IMR-90 (cell line): ENCODE measurements around the gene SNRPF. TPM values are rescaled to one million over a fixed set of nuclear protein-coding genes. Genes with fewer than 3 reads are reported as not detected.
A peak's percentile ranks its signal among the peaks of the same experiment; 100 is the strongest.

Source experiments
- ATAC-seq: fragments of 200-7000 bp; cut with Tn5 transposase; 2 replicates; pipeline ENCODE4 v1.9.1; 2020; ENCODE audit warnings: low read depth, mild to moderate bottlenecking, moderate library complexity
- BruUV-seq: library from RNA; stranded (reverse); fragments of 400-500 nt; replicated peaks from 2 replicates; lab custom pipeline; 2021; lab: Mats Ljungman, UMichigan
- CTCF ChIA-PET: fragments of 300-600 bp; formaldehyde crosslinking; extraction: SDS; loops from one replicate; lab custom pipeline; 2021; ENCODE audit warnings: antibody characterized with exemption; lab: Yijun Ruan, JAX
- POLR2A ChIA-PET: fragments of 300-600 bp; sonication (Branson Sonifier 250); formaldehyde crosslinking; loops from one replicate; lab custom pipeline; 2022; ENCODE audit warnings: antibody characterized with exemption; ENCODE audit not compliant: unreplicated experiment; lab: Charles Lee
- DNase-seq: peaks from one replicate; pipeline ENCODE4 v3.0.0; 2013
- H2AFZ ChIP-seq: replicated peaks from 2 replicates; pipeline ENCODE3; 2013; ENCODE audit warnings: low read length, mild to moderate bottlenecking; ENCODE audit not compliant: poor library complexity
- H2AK5ac ChIP-seq: 2 replicates; pipeline ENCODE4 v1.6.1; 2013; ENCODE audit warnings: low read depth, low read length, inconsistent platforms
- H2AK9ac ChIP-seq: replicated peaks from 2 replicates; pipeline ENCODE3; 2013; ENCODE audit warnings: mild to moderate bottlenecking, low read depth, low read length, moderate library complexity; ENCODE audit not compliant: poor library complexity
- H2BK120ac ChIP-seq: 2 replicates; pipeline ENCODE4 v1.6.1; 2013; ENCODE audit warnings: low read depth, low read length, inconsistent platforms
- H2BK15ac ChIP-seq: 3 replicates; pipeline ENCODE4 v1.6.1; 2013; ENCODE audit warnings: low read depth, low read length, inconsistent platforms
- H2BK20ac ChIP-seq: 2 replicates; pipeline ENCODE4 v1.6.1; 2013; ENCODE audit warnings: low read depth, mild to moderate bottlenecking, inconsistent platforms, low read length, moderate library complexity
- H2BK5ac ChIP-seq: 2 replicates; pipeline ENCODE4 v1.6.1; 2013; ENCODE audit warnings: mild to moderate bottlenecking, low read depth, low read length, inconsistent platforms; ENCODE audit not compliant: poor library complexity, severe bottlenecking
- H3K14ac ChIP-seq: replicated peaks from 2 replicates; pipeline ENCODE4 v1.6.1; 2013; ENCODE audit warnings: low read depth, low read length, inconsistent platforms
- H3K18ac ChIP-seq: 2 replicates; pipeline ENCODE4 v1.6.1; 2013; ENCODE audit warnings: low read depth, low read length, control low read depth
- H3K23ac ChIP-seq: 2 replicates; pipeline ENCODE4 v1.6.1; 2013; ENCODE audit warnings: low read depth, low read length, inconsistent platforms
- H3K27ac ChIP-seq: 2 replicates; pipeline ENCODE4 v1.5.1; 2013; ENCODE audit warnings: mild to moderate bottlenecking, control low read depth, low read length; ENCODE audit not compliant: insufficient read depth
- H3K27me3 ChIP-seq: 2 replicates; pipeline ENCODE4 v1.6.1; 2013; ENCODE audit warnings: low read length; ENCODE audit not compliant: control insufficient read depth, insufficient read depth
- H3K36me3 ChIP-seq: 2 replicates; pipeline ENCODE4 v1.6.1; 2013; ENCODE audit warnings: low read length, mixed read lengths; ENCODE audit not compliant: control insufficient read depth, insufficient read depth
- H3K4ac ChIP-seq: 2 replicates; pipeline ENCODE4 v1.6.1; 2013; ENCODE audit warnings: low read depth, low read length, inconsistent platforms
- H3K4me1 ChIP-seq: 2 replicates; pipeline ENCODE4 v1.6.1; 2013; ENCODE audit warnings: low read length, mixed read lengths; ENCODE audit not compliant: control insufficient read depth, insufficient read depth
- H3K4me2 ChIP-seq: 2 replicates; pipeline ENCODE4 v1.6.1; 2013; ENCODE audit warnings: low read depth, mild to moderate bottlenecking, control low read depth, low read length, moderate library complexity
- H3K4me3 ChIP-seq: 2 replicates; pipeline ENCODE4 v1.5.1; 2013; ENCODE audit warnings: low read depth, mild to moderate bottlenecking, control low read depth, low read length, moderate library complexity; ENCODE audit not compliant: insufficient read depth
- H3K56ac ChIP-seq: 2 replicates; pipeline ENCODE4 v1.6.1; 2013; ENCODE audit warnings: low read length, inconsistent platforms; ENCODE audit not compliant: insufficient read depth; ENCODE audit errors: extremely low read depth
- H3K79me1 ChIP-seq, 2 experiments: 2 replicates each; pipeline ENCODE4 v1.6.1; 2013; ENCODE audit warnings: low read length in 2 of 2, inconsistent platforms in 1 of 2, low read depth in 1 of 2
- H3K9ac ChIP-seq: 2 replicates; pipeline ENCODE4 v1.6.1; 2013; ENCODE audit warnings: low read depth, low read length, control low read depth
- H3K9me1 ChIP-seq: 2 replicates; pipeline ENCODE4 v1.6.1; 2013; ENCODE audit warnings: low read length, inconsistent platforms; ENCODE audit not compliant: insufficient read depth
- H3K9me3 ChIP-seq: 2 replicates; pipeline ENCODE4 v1.6.1; 2013; ENCODE audit warnings: low read length; ENCODE audit not compliant: control insufficient read depth, insufficient read depth
- H4K20me1 ChIP-seq: 2 replicates; pipeline ENCODE4 v1.6.1; 2013; ENCODE audit warnings: low read length, inconsistent platforms; ENCODE audit not compliant: insufficient read depth
- H4K5ac ChIP-seq: 2 replicates; pipeline ENCODE4 v1.6.1; 2013; ENCODE audit warnings: mild to moderate bottlenecking, low read depth, low read length, control low read depth
- H4K8ac ChIP-seq, 2 experiments: 2 replicates each; pipeline ENCODE4 v1.6.1; 2013; ENCODE audit warnings: low read depth in 2 of 2, low read length in 2 of 2, control low read depth in 1 of 2, inconsistent platforms in 1 of 2
- H4K91ac ChIP-seq: 2 replicates; pipeline ENCODE4 v1.6.1; 2013; ENCODE audit warnings: low read depth, low read length, inconsistent platforms; ENCODE audit not compliant: insufficient read depth
- CEBPB ChIP-seq: IDR thresholded peaks from 2 replicates; pipeline ENCODE4 v1.6.1; 2012; ENCODE audit warnings: low read depth, low read length, improper control_type of control experiment
- CHD1 ChIP-seq: IDR thresholded peaks from 2 replicates; pipeline ENCODE4 v1.6.1; 2012; ENCODE audit warnings: low read depth, low read length, improper control_type of control experiment
- FOS ChIP-seq: fragments of 150-350 bp; IDR thresholded peaks from 2 replicates; pipeline ENCODE4 v1.6.1; 2016; ENCODE audit warnings: low read depth, low read length
- MAFK ChIP-seq: IDR thresholded peaks from 2 replicates; pipeline ENCODE4 v1.6.1; 2012; ENCODE audit warnings: low read depth, low read length, improper control_type of control experiment
- MAZ ChIP-seq: IDR thresholded peaks from 2 replicates; pipeline ENCODE4 v1.6.1; 2012; ENCODE audit warnings: low read depth, mild to moderate bottlenecking, low read length, improper control_type of control experiment, moderate library complexity, borderline replicate concordance
- MXI1 ChIP-seq: IDR thresholded peaks from 2 replicates; pipeline ENCODE4 v1.6.1; 2012; ENCODE audit warnings: low read depth, mild to moderate bottlenecking, low read length, moderate library complexity, borderline replicate concordance
- NFE2L2 ChIP-seq: fragments of 150-350 bp; IDR thresholded peaks from 2 replicates; pipeline ENCODE4 v1.6.1; 2016; ENCODE audit warnings: low read depth, mild to moderate bottlenecking, low read length
- POLR2A ChIP-seq: IDR thresholded peaks from 2 replicates; pipeline ENCODE4 v1.6.1; 2012; ENCODE audit warnings: mild to moderate bottlenecking, low read depth, low read length
- RAD21 ChIP-seq: IDR thresholded peaks from 2 replicates; pipeline ENCODE4 v1.6.1; 2012; ENCODE audit warnings: low read length, improper control_type of control experiment
- RCOR1 ChIP-seq: IDR thresholded peaks from 2 replicates; pipeline ENCODE4 v1.6.1; 2012; ENCODE audit warnings: mild to moderate bottlenecking, low read length, improper control_type of control experiment; ENCODE audit not compliant: insufficient replicate concordance
- RFX5 ChIP-seq: IDR thresholded peaks from 2 replicates; pipeline ENCODE4 v1.8.0; 2012; ENCODE audit warnings: low read depth, mild to moderate bottlenecking, low read length, moderate library complexity
- SMC3 ChIP-seq: fragments of 150-350 bp; IDR thresholded peaks from 2 replicates; pipeline ENCODE4 v1.6.1; 2016; ENCODE audit warnings: low read depth, mild to moderate bottlenecking, antibody characterized with exemption, low read length, moderate library complexity
- WGBS, 2 experiments: methylation state at CpG; one replicate each; pipeline versions ENCODE4 v1.1.5 to v1.1.7; 2013; ENCODE audit warnings: missing lambda C conversion rate in 2 of 2; ENCODE audit not compliant: insufficient read length in 1 of 2; ENCODE audit errors: extremely low coverage in 2 of 2; 5-methylcytosine and 5-hydroxymethylcytosine counted together
- dilution Hi-C: fragments of 300-500 bp; cut with HindIII; formaldehyde crosslinking; loops from one replicate; pipeline ENCODE4 v1.14.3; 2018; ENCODE audit warnings: low sequenced_read_pairs; ENCODE audit not compliant: unreplicated experiment
- in situ Hi-C: fragments of 300-500 bp; cut with MboI; formaldehyde crosslinking; loops from 3 replicates; pipeline ENCODE4 v1.14.3; 2019; ENCODE audit warnings: low sequenced_read_pairs, inconsistent platforms, mixed read lengths
- intact Hi-C: fragments of 100-400 bp; cut with micrococcal nuclease; formaldehyde crosslinking; loops from 2 replicates; pipeline ENCODE4 v1.10.0; 2022
- polyA plus RNA-seq, 3 experiments: library from polyadenylated mRNA; depleted of rRNA; stranded (reverse); fragments of >200 nt; gene quantifications; 2 replicates each; pipeline ENCODE4 v1.2.3, GENCODE V29; 2012; ENCODE audit warnings: low replicate concordance in 1 of 3
- total RNA-seq: library from RNA; depleted of rRNA; stranded (reverse); fragments of >200 nt; gene quantifications from 2 replicates; pipeline ENCODE4 v1.2.3, GENCODE V29; 2012
- TF ChIP-seq, protein P1 (sequence below): fragments of 150-350 bp; IDR thresholded peaks from 2 replicates; pipeline ENCODE4 v1.6.1; 2017; ENCODE audit warnings: mild to moderate bottlenecking, antibody characterized with exemption, low read length, low read depth
- TF ChIP-seq, protein P2 (sequence below): fragments of 150-350 bp; IDR thresholded peaks from 2 replicates; pipeline ENCODE4 v1.6.1; 2016; ENCODE audit warnings: low read depth, mild to moderate bottlenecking, low read length, moderate library complexity, borderline replicate concordance

Gene SNRPF
- total and polyA plus RNA-seq, 2 of the 4 experiments (the other 2 are of a cell fraction): 5.0 to 27.9 TPM

DNA sequence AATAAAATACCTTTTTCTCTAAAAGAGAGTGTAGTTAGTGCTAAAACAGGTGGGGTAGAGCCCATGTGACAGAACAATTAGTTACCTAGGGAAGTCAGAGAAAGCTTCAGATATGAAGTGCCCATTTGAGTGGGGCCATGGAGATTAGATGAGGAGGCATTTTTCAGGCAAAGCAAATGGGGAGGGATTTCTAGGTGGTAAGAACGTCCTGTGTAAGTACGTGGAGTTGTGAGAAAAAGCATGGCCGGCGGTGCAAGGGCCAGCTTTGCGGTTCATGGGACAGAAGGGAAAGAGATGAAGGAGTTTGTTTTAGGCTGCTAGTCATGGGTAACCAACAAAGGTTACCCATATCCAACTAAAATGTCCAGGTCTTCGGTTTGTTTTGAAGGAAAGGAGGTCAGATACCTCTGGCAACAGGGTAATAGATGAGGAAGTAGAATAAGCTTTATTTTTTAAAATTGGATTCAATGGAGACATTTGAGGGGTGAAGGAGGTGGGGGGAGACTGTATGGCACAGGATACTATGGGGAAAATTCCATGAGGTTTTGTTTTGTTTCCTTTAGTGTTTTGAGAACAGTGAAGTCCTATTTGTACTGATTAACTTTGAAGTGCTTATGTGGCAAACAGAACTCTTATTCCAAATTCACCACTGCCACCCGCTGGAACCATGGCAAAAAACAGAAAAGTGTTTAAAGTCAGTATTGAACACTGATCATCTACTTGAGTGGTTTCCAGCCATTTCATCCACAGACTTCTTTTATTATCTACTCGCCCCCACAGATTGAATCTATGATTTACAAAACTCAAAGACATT lies 10.0 kb upstream of the SNRPF start:
- DNase-seq (peak; percentile 48), ATAC-seq (peak; percentile 89)
- Histone ChIP-seq H3K9me3 (no peaks in the 10 kb centered on the region), H2BK120ac (peak overlapping the region; percentile 38; the same call in 1 of the 2 replicates), H2BK5ac (no peak overlapping the region), H3K9me1 (no peaks in the 10 kb centered on the region), H3K27ac (no peak overlapping the region), H3K79me1 (no peaks in the 10 kb centered on the region), H3K4me3 (no peak overlapping the region), H4K20me1 (no peaks in the 10 kb centered on the region), H3K27me3 (peaks cover 9% of the 10 kb centered on the region), H2AK9ac (no peak overlapping the region), H3K18ac (no peak overlapping the region), H3K14ac (no peak overlapping the region), H3K56ac (no peak overlapping the region), H2AFZ (no peak overlapping the region), H2AK5ac (no peak overlapping the region), H2BK15ac (no peak overlapping the region), H3K23ac (no peak overlapping the region), H3K9ac (no peak overlapping the region), H3K4ac (no peak overlapping the region), H4K5ac (no peak overlapping the region), H3K36me3 (no peaks in the 10 kb centered on the region), H2BK20ac (no peak overlapping the region), H4K8ac (0 out of 4 replicates have a peak overlapping the region, but pooled peaks of 1 of the 2 experiments have one; percentile 0), H3K4me2 (no peak overlapping the region), H4K91ac (no peak overlapping the region), H3K4me1 (no peaks in the 10 kb centered on the region)
- POLR2A ChIA-PET: interaction anchor here (0.7 kb wide), 1 partner anchor 38 kb away, joined by 12 read pairs; no protein-coding TSS in a partner anchor
- dilution Hi-C loops: no loop called here
- WGBS, 2 experiments: 62% methylated on average over 4 of the region's 8 CpGs; no CpG with 5 or more reads in 1 of the 2 experiments
- no TSS peak for BruUV-seq
- CTCF ChIA-PET: interaction anchor here (0.6 to 1.3 kb wide), 5 partner anchors 11 to 274 kb away, joined by 3 to 5 read pairs (median 4); no protein-coding TSS in a partner anchor
- intact Hi-C loops: loop anchor here (1.0 kb wide), 1 partner anchor 266 kb away; no protein-coding TSS in a partner anchor
- in situ Hi-C loops: no loop called here
- no peak for TF ChIP-seq CEBPB
- no peak for TF ChIP-seq MAZ
- no peak for TF ChIP-seq RCOR1
- TF ChIP-seq, protein P1, sequence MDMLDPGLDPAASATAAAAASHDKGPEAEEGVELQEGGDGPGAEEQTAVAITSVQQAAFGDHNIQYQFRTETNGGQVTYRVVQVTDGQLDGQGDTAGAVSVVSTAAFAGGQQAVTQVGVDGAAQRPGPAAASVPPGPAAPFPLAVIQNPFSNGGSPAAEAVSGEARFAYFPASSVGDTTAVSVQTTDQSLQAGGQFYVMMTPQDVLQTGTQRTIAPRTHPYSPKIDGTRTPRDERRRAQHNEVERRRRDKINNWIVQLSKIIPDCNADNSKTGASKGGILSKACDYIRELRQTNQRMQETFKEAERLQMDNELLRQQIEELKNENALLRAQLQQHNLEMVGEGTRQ: no peak
- no peak for TF ChIP-seq MXI1
- peak; percentile 19; the same call in 1 of the 2 replicates for TF ChIP-seq SMC3
- no peak for TF ChIP-seq NFE2L2
- no peak for TF ChIP-seq CHD1
- TF ChIP-seq RFX5: no peak
- TF ChIP-seq FOS: no peak
- TF ChIP-seq POLR2A: no peak
- TF ChIP-seq RAD21: peak; percentile 64
- TF ChIP-seq, protein P2, sequence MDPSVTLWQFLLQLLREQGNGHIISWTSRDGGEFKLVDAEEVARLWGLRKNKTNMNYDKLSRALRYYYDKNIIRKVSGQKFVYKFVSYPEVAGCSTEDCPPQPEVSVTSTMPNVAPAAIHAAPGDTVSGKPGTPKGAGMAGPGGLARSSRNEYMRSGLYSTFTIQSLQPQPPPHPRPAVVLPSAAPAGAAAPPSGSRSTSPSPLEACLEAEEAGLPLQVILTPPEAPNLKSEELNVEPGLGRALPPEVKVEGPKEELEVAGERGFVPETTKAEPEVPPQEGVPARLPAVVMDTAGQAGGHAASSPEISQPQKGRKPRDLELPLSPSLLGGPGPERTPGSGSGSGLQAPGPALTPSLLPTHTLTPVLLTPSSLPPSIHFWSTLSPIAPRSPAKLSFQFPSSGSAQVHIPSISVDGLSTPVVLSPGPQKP: no peak
- TF ChIP-seq MAFK: 0 out of 2 replicates have a peak, but pooled peaks have one; percentile 3
